ENCODE measurements around the gene KLHL3.

DNA sequence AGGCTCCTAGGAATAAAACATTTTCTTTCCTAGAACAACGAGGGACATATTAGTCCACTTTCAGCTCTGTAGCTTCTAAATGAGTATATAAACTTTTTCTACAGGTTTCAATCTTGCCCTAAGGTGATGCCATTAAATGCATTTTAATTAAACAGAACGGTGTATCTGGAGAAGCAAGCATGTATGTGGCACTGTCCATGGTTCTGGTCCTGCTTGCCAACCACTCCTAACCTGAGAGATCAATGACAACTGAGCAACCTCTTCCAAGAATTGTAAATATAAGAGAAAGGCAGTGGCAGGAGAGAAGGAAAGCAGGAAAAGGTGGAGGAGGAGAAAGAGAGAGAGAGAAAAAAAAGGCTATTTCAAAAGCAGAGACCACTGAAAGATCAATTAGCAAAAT, 141.2 kb downstream of the KLHL3 start:
- TF ChIP-seq, protein P1, sequence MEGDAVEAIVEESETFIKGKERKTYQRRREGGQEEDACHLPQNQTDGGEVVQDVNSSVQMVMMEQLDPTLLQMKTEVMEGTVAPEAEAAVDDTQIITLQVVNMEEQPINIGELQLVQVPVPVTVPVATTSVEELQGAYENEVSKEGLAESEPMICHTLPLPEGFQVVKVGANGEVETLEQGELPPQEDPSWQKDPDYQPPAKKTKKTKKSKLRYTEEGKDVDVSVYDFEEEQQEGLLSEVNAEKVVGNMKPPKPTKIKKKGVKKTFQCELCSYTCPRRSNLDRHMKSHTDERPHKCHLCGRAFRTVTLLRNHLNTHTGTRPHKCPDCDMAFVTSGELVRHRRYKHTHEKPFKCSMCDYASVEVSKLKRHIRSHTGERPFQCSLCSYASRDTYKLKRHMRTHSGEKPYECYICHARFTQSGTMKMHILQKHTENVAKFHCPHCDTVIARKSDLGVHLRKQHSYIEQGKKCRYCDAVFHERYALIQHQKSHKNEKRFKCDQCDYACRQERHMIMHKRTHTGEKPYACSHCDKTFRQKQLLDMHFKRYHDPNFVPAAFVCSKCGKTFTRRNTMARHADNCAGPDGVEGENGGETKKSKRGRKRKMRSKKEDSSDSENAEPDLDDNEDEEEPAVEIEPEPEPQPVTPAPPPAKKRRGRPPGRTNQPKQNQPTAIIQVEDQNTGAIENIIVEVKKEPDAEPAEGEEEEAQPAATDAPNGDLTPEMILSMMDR (IDR thresholded peaks at IDR 0.05 in 8 of 11, conservative IDR thresholded peaks at IDR 0.05 in 3 of 11): no peak
- TF ChIP-seq POLR2A (IDR thresholded peaks at IDR 0.05) (no peak), POLR2AphosphoS5 (IDR thresholded peaks at IDR 0.05) (no peak)
